AG09309 (cell line): Measurements from ENCODE around the gene CFAP92.

Experiments used
- DNase-seq: peaks from one replicate; pipeline ENCODE4 v3.0.0-alpha.2; 2010; ENCODE audit warnings: low read depth
- H3K4me3 ChIP-seq: 2 replicates; pipeline ENCODE4 v1.5.1; 2011; ENCODE audit warnings: mild to moderate bottlenecking, low read depth, low read length, moderate library complexity; ENCODE audit not compliant: control insufficient read depth
- CTCF ChIP-seq: IDR thresholded peaks from 2 replicates; pipeline ENCODE4 v1.5.1; 2011; ENCODE audit warnings: mild to moderate bottlenecking, low read depth, low read length, inconsistent platforms; ENCODE audit not compliant: insufficient read depth, control insufficient read depth; ENCODE audit errors: missing control alignments

CFAP92 gene

DNA sequence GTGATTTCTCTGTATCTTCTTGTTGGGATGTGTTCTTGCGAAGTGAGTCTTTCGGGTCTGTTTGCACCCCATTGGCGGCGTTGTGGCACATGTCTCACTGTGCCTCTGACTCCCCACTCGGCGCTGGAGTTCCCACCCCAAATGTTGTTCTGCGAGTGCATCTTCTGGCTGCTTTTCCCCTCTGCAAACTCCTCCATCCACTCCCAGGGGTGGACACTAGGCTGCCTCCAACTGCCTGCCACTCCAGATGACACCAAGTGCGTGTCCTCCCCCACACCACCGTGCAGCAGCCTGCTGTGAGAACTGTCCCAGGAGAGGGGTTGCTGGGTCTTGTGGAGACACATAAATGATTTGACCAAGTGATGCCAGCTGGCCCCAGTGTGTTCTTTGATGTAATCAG, 24.9 kb upstream of the CFAP92 start:
- no peak for TF ChIP-seq CTCF
- no peak for DNase-seq

GRCh38 chr3:129018271-129018670, 24.4 kb upstream of the CFAP92 start:
- no peak for DNase-seq
- no peak overlapping the region for H3K4me3 ChIP-seq
- no peak for TF ChIP-seq CTCF

More for the DNA sequence above, 24.9 kb upstream of the CFAP92 start:
- H3K4me3 ChIP-seq: no peak overlapping the region

GRCh38 chr3:129017484-129017899, 23.6 kb upstream of the CFAP92 start:
- H3K4me3 ChIP-seq: no peak overlapping the region
- DNase-seq: no peak
- TF ChIP-seq CTCF: no peak

GRCh38 chr3:129016720-129017483, 23.0 kb upstream of the CFAP92 start:
- no peak for TF ChIP-seq CTCF
- H3K4me3 ChIP-seq: no peak overlapping the region
- DNase-seq: no peak

- DNase-seq: no peak
- H3K4me3 ChIP-seq: no peak overlapping the region
- no peak for TF ChIP-seq CTCF
These were observed 22.5 kb upstream of the CFAP92 start for GRCh38 chr3:129016356-129016719.

- no peak overlapping the region for H3K4me3 ChIP-seq
- DNase-seq: no peak
- no peak for TF ChIP-seq CTCF
These were observed 21.7 kb upstream of the CFAP92 start for GRCh38 chr3:129015388-129016105.
